CMK (cell line): Measurements from ENCODE around the gene COL28A1.

Source experiments
- DNase-seq: peaks from one replicate; pipeline ENCODE4 v3.0.0-alpha.2; 2010; ENCODE audit warnings: low read depth

COL28A1 gene

GRCh38 chr7:7330997-7331396, 204.7 kb downstream of the COL28A1 start:
- no peak for DNase-seq

- no peak for DNase-seq
Observed at GRCh38 chr7:7329326-7329725, 206.3 kb downstream of the COL28A1 start.

DNA sequence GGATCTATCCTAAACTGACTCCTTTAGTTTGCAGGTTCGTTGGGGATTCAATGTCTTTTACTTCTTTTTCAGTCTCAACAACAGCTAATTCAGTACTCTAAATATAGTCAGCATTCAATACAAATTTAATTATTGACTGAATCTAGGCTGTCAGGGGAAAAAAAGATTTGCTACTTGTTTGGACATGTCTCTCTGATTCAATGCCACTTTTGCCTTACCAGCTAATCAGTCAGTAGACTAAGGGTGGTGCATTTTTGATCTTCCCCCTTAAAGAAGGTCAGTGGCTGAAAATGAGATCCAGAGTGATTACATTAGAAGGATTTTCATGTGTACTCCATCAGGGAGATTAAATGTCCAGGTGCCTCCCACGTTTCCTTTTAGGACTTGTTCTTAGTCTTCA, 208.2 kb downstream of the COL28A1 start:
- no peak for DNase-seq

DNA sequence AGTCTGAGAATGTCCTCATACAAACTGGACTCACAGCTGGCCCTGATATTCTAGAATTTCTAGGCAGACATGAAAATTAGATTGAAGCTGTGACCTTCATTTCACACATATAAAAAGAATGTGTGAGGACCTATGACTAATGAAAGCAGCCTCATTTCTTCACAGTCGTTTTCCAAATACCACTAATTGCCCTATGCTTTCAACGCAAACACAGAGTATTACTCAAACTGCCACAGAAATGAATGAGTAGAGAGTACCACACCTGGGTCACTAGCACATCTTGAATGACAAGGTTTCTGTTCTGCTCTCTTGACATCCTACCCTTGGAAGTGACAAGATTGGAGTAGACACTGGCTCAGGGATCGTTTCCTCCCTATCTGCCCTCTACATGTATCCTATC, 211.0 kb downstream of the COL28A1 start:
- DNase-seq: no peak

DNA sequence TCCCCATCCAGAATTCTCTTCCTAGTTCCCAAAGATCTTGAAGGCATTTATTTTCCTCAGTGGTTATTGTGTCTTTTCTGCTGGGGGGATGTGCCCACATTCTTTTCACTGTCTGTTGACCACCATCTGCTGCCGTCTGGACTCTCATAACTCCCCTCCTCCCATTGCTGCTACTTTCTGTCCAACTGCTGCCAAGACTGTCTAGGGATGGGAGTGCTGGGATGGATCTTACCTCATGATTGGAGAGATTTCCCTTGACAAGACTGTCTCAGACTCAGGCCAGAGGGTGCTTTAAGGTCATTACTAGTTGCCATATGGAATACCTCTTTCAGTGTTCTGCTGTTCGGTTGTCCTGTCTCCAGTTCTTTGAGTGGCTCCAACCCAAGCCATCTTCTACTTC, 211.8 kb downstream of the COL28A1 start:
- DNase-seq: no peak

- DNase-seq: no peak
Observed at GRCh38 chr7:7323352-7323751, 212.3 kb downstream of the COL28A1 start.

GRCh38 chr7:7321681-7322080, 214.0 kb downstream of the COL28A1 start:
- no peak for DNase-seq

DNA sequence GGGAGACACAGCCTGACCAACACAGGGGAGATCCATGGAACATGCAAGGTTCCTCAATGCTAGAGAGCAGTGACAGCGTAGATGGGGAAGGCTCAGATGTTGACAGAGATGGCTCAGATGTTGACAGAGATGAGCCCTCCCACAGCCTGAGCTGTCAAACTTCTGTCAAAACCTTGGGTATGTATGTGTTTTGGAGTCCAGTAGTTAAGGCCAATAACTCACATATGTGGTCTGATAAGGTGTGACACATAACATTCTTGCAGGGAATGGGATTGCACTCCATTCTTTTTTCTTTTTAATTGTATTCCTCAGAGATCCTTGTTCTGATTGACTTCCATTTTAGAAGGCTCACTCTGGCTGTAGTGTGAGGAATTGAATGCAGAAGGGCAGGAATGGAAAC, 217.1 kb downstream of the COL28A1 start:
- DNase-seq: no peak

DNA sequence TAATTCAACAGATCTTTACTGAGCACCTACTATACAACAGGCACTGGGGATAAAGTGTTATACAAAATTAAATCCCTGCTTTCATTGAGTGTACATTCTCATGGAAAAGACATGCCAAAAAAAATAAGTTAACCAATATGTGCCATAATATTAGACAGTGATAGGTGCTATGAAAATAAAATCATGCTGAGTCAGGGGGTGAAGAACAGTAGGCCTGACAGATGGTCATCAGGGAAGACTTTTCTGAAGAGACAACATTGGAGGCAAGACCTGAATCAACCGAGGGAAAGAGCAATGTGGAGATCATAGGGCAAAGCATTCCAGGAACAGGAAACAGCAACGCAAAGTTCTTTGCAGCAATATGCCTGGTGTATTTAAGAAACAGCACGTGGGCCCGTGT, 217.8 kb downstream of the COL28A1 start:
- DNase-seq: no peak

DNA sequence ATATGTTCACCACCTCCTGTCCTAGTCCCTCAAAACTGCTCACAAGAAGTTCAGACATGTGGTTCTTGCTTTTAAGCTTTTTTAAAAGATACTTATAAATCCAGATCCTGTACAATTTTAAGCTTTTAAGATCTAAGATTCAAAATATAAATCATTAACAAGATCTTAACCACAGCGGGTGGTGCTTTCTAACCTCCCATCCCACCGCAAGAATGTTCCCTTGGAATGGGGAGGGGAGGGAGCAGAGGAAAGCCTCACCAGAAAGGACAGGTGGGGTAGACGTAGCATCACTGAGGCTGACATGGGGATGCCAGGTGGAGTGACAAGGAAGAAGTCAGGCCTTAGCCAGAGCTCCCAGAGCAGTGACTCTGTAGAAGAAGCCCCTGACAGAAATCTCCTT, 219.8 kb downstream of the COL28A1 start:
- no peak for DNase-seq

DNA sequence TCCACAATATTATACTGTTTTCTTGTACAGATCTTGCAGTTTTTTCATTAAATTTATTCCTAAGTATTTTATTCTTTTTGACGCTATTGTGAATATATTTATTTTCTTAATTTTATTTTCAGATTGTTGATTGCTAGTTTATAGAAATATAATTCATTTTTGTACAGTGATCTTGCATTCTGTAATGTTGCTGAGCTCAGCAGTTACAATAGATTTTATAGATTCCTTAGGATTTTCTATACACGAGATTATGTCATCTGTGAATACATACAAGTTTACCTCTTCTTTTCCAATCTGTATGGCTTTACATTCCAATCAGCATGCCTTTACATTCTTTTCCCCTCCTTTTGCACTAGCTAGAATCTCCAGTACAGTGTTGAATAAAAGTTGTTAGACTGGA, 223.3 kb downstream of the COL28A1 start:
- no peak for DNase-seq

DNA sequence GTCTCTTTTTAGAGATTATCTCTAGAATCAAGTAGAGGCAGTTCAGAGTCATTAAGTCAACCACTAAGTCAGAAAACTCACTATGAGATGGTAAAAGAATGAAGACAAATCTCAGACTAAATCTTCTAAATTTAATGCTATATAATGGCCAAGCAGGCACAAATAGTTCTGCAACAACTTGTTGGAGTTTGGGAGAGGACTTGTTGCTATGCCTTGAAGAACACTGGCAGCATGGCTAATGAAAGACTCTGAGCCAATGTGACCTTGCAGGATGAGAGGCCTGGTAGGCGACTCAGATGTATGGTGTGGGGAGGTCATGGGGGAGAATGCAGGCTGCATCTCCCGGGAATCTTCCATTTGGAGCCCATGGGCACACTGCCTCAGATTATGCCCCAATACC, 224.7 kb downstream of the COL28A1 start:
- no peak for DNase-seq

- no peak for DNase-seq
Observed at GRCh38 chr7:7309203-7309602, 226.5 kb downstream of the COL28A1 start.
